ENCODE data around the gene SEC23B. TPM values are rescaled to one million over a fixed set of nuclear protein-coding genes. Genes with fewer than 3 reads are reported as not detected.

Gene SEC23B
- total and polyA plus RNA-seq, 2 of the 4 experiments (the other 2 are of a cell fraction), result 51.5 to 78.9 TPM

GRCh38 chr20:18543216-18543615 is 35.5 kb downstream of the SEC23B start:
- H3K9me1 ChIP-seq (ENCODE audit: insufficient read depth, low read length), result no peaks in the 10 kb centered on the region; the same call in 1 of the 2 replicates
- no peak for ATAC-seq (ENCODE audit: low read depth)
- H2BK20ac ChIP-seq (ENCODE audit: low read depth, low read length), result no peak overlapping the region
- H2AK5ac ChIP-seq (ENCODE audit: low read depth, low read length), result no peak overlapping the region
- no peak for DNase-seq
- H3K36me3 ChIP-seq (ENCODE audit: control insufficient read depth, insufficient read depth, low read length), result peaks cover 39% of the 10 kb centered on the region
- CTCF ChIA-PET, result no interaction called here
- no peak overlapping the region for H2BK15ac ChIP-seq (ENCODE audit: low read depth, low read length)
- no peaks in the 10 kb centered on the region for H3K4me1 ChIP-seq (ENCODE audit: control insufficient read depth, insufficient read depth, low read length)
- H3K27me3 ChIP-seq (ENCODE audit: control insufficient read depth, insufficient read depth, low read length), result no peaks in the 10 kb centered on the region
- no peak overlapping the region for H4K5ac ChIP-seq (ENCODE audit: low read depth, low read length)
- H2BK5ac ChIP-seq (ENCODE audit: low read depth, low read length, poor library complexity, severe bottlenecking), result no peak overlapping the region
- no peak overlapping the region for H3K14ac ChIP-seq (replicated peaks; ENCODE audit: low read depth, low read length)
- no peak overlapping the region for H3K4ac ChIP-seq (ENCODE audit: low read depth, low read length)
- intact Hi-C loops (cut with micrococcal nuclease) (no loop called here), dilution Hi-C loops (cut with HindIII; ENCODE audit: low sequenced_read_pairs, unreplicated experiment) (no loop called here), in situ Hi-C loops (cut with MboI; ENCODE audit: low sequenced_read_pairs) (loop anchor here (25.0 kb wide), 2 partner anchors 94 to 1494 kb away; no protein-coding TSS in a partner anchor)
- TF ChIP-seq RCOR1 (IDR thresholded peaks at IDR 0.05; ENCODE audit: insufficient replicate concordance, low read length) (no peak), CTCF (conservative IDR thresholded peaks at IDR 0.05; ENCODE audit: low read depth, low read length) (no peak), MXI1 (IDR thresholded peaks at IDR 0.05; ENCODE audit: borderline replicate concordance, low read depth, low read length) (no peak), CEBPB (IDR thresholded peaks at IDR 0.05; ENCODE audit: low read depth, low read length) (no peak), NFE2L2 (IDR thresholded peaks at IDR 0.05; ENCODE audit: low read depth, low read length) (no peak)
- H4K20me1 ChIP-seq (ENCODE audit: insufficient read depth, low read length), result no peaks in the 10 kb centered on the region
- H3K27ac ChIP-seq (ENCODE audit: insufficient read depth, low read length), result no peak overlapping the region
- no peak overlapping the region for H2AK9ac ChIP-seq (replicated peaks; ENCODE audit: low read depth, low read length, poor library complexity)
- no CpG with 5 or more reads among the region's 4 CpGs for WGBS, 2 experiments (ENCODE audit: extremely low coverage in 2 of 2, insufficient read length in 1 of 2)
- H4K91ac ChIP-seq (ENCODE audit: insufficient read depth, low read depth, low read length), result no peak overlapping the region
- H3K9ac ChIP-seq (ENCODE audit: low read depth, low read length), result no peak overlapping the region
- H4K8ac ChIP-seq (ENCODE audit: low read depth in 2 of 2, low read length in 2 of 2), result no peak overlapping the region
- no peak overlapping the region for H3K18ac ChIP-seq (ENCODE audit: low read depth, low read length)
- H2AFZ ChIP-seq (replicated peaks; ENCODE audit: low read length, poor library complexity), result no peak overlapping the region
- no peak overlapping the region for H3K23ac ChIP-seq (ENCODE audit: low read depth, low read length)
- no TSS peak for BruUV-seq (replicated peaks)
- H3K4me2 ChIP-seq (ENCODE audit: low read depth, low read length), result no peak overlapping the region
- H2BK120ac ChIP-seq (ENCODE audit: low read depth, low read length), result no peak overlapping the region
- H3K9me3 ChIP-seq (ENCODE audit: control insufficient read depth, insufficient read depth, low read length), result no peaks in the 10 kb centered on the region
- POLR2A ChIA-PET (ENCODE audit: unreplicated experiment), result no interaction called here
- no peak overlapping the region for H3K56ac ChIP-seq (ENCODE audit: extremely low read depth, insufficient read depth, low read length)
- no peak overlapping the region for H3K4me3 ChIP-seq (ENCODE audit: insufficient read depth, low read depth, low read length)
- no peaks in the 10 kb centered on the region for H3K79me1 ChIP-seq (ENCODE audit: low read depth in 1 of 2, low read length in 2 of 2)

Measured in IMR-90 (cell line).